BJ (cell line): Measurements from ENCODE around the gene ADCY9. TPM values are rescaled to one million over a fixed set of nuclear protein-coding genes. Genes with fewer than 3 reads are reported as not detected.
"Not testable (repeated sequence)": the region's sequence is repeated elsewhere in the genome, so short reads cannot be mapped to it uniquely, and the experiment has no call there.

ENCODE experiments used
- CTCF ChIA-PET: fragments of 350-600 bp; formaldehyde crosslinking; extraction: SDS; loops from one replicate; lab custom pipeline; 2021; ENCODE audit warnings: antibody characterized with exemption, inconsistent platforms; lab: Yijun Ruan, JAX
- POLR2A ChIA-PET: fragments of 300-600 bp; sonication (Branson Sonifier 250); formaldehyde crosslinking; extraction: SDS; loops from one replicate; lab custom pipeline; 2021; ENCODE audit warnings: antibody characterized with exemption; lab: Charles Lee
- DNase-seq: peaks from one replicate; pipeline ENCODE4 v3.0.0-alpha.2; 2011; ENCODE audit warnings: low read depth
- H3K27me3 ChIP-seq: 2 replicates; pipeline ENCODE4 v1.6.0; 2011; ENCODE audit warnings: low read length; ENCODE audit not compliant: control insufficient read depth, insufficient read depth
- H3K36me3 ChIP-seq: 2 replicates; pipeline ENCODE4 v1.5.1; 2011; ENCODE audit warnings: low read length; ENCODE audit not compliant: control insufficient read depth, insufficient read depth
- H3K4me3 ChIP-seq: 2 replicates; pipeline ENCODE4 v1.5.1; 2011; ENCODE audit warnings: low read depth, mild to moderate bottlenecking, control low read depth, low read length
- polyA plus RNA-seq: library from polyadenylated mRNA; depleted of rRNA; stranded (reverse); fragments of >200 nt; gene quantifications from 2 replicates; pipeline ENCODE4 v1.2.3, GENCODE V29; 2011
- TF ChIP-seq, protein P1 (sequence below): IDR thresholded peaks from 2 replicates; pipeline ENCODE4 v1.5.1; 2011; ENCODE audit warnings: low read depth, mild to moderate bottlenecking, control low read depth, inconsistent platforms, low read length, moderate library complexity; ENCODE audit not compliant: insufficient read depth

ADCY9 gene
- polyA plus RNA-seq, 1 experiment = 28.2 TPM

DNA sequence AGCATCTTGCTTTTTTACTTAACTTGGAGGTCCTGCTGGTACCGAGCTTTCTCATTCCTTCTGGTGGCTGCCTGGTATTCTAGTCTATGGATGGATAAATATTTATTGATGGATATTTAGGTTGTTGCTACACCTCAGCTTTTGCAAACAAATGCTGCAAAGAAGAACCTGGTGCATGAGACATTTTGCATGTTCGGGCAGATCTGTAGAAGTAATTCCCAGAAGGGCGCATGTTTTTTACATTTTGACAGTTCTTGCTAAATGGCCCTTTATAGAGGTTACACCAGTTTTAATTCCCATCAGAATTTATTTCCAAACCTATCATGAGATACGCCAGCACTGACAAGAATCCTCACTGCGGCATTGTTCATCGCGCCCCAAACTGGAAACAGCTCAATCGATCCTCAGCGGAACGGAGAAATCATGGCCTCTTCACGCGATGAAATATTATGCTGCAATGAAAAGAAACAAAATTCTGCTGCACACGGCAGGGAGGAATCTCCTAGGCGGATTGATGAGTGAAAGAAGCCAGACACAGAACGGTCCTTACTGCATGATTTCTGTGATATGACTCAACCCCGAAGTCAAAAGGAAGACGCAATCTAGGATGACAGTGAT, 167.8 kb downstream of the ADCY9 start:
- Histone ChIP-seq H3K36me3 (no peaks in the 10 kb centered on the region), H3K4me3 (peak overlapping the region; percentile 29; the same call in 1 of the 2 replicates), H3K27me3 (no peaks in the 10 kb centered on the region)
- ChIA-PET CTCF (interaction anchor here (1.1 to 3.3 kb wide), 3 partner anchors 9 to 223 kb away, joined by 3 to 14 read pairs (median 14); no protein-coding TSS in a partner anchor), POLR2A (interaction anchor here (1.0 kb wide), 1 partner anchor 425 kb away, joined by 3 read pairs; no protein-coding TSS in a partner anchor)
- TF ChIP-seq, protein P1, sequence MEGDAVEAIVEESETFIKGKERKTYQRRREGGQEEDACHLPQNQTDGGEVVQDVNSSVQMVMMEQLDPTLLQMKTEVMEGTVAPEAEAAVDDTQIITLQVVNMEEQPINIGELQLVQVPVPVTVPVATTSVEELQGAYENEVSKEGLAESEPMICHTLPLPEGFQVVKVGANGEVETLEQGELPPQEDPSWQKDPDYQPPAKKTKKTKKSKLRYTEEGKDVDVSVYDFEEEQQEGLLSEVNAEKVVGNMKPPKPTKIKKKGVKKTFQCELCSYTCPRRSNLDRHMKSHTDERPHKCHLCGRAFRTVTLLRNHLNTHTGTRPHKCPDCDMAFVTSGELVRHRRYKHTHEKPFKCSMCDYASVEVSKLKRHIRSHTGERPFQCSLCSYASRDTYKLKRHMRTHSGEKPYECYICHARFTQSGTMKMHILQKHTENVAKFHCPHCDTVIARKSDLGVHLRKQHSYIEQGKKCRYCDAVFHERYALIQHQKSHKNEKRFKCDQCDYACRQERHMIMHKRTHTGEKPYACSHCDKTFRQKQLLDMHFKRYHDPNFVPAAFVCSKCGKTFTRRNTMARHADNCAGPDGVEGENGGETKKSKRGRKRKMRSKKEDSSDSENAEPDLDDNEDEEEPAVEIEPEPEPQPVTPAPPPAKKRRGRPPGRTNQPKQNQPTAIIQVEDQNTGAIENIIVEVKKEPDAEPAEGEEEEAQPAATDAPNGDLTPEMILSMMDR = no peak
- no peak for DNase-seq

DNA sequence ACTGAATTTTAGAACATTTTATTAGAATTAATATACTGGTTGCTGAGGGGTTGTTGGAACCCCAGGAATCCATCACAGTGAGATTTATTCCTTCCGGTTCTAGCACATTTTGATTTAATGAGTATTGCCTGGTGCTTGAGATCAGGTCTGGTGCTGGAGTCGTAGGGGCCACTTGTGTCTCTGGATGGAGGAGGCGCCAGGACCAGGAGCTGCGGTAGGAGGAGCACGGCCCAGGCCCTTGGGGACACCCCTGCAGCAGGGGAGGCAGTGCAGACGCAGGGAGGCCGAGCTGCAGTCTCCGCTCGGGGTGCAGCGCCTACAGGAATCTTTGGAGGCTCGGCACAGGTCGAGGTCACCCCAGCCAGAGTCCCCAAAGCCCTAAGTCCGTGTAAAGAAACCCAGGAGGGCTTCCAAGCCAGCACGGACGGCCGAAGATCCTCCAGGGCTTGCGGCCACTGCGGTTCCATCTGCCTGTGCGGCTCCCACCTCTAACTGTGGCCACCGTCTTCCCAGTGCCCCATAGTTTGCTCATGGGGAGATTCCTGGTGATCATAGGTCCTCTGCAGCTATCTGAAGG, 169.6 kb downstream of the ADCY9 start:
- POLR2A ChIA-PET = no interaction called here
- Histone ChIP-seq H3K27me3 (no peaks in the 10 kb centered on the region), H3K4me3 (no peak overlapping the region), H3K36me3 (no peaks in the 10 kb centered on the region)
- no peak for DNase-seq
- CTCF ChIA-PET = interaction anchor here (2.9 kb wide), 1 partner anchor 8 kb away, joined by 14 read pairs; no protein-coding TSS in a partner anchor
- TF ChIP-seq, protein P1 = no peak

DNA sequence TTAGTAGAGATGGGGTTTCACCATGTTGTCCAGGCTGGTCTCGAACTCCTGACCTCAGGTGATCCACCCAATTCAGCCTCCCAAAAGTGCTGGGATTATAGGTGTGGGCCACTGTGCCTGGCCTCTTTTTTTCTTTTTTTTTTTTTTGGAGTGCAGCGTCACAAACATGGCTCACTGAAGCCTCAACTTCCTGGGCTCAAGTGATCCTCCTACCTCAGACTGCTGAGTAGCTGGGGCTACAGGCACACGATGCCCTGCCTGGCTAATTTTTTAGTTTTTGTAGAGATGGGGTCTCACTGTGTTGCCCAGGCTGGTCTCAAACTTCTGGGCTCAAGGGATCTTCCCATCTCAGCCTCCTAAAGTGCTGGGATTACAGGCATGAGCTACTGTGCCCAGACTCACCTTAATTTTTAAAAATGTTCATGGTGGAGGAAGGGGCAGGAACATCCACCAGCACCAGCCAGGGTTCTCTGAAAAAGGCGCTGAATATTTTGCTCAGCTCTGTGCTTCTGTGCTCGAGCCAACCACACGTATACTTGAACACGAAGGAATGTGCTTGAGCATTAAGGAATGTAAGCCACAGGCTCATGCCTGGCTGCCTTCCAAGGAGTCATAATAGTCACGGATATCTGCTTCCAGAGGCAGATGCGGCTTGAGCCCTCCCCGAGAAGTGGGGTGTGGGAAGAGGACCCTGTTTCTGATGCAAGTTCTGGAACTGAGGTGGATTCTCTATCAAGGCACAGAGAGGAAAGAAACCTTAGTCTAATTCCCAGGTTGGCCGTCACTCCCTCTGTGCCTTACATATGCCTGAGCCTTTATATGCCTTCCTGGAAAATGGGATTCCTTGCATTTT, 170.3 kb downstream of the ADCY9 start:
- Histone ChIP-seq H3K4me3 (no peak overlapping the region), H3K36me3 (no peaks in the 10 kb centered on the region), H3K27me3 (no peaks in the 10 kb centered on the region)
- ChIA-PET CTCF (no interaction called here), POLR2A (interaction anchor here (0.5 to 0.6 kb wide), 2 partner anchors 43 to 75 kb away, joined by 3 to 16 read pairs; no protein-coding TSS in a partner anchor)
- DNase-seq = peak; percentile 94
- TF ChIP-seq, protein P1 = no peak

DNA sequence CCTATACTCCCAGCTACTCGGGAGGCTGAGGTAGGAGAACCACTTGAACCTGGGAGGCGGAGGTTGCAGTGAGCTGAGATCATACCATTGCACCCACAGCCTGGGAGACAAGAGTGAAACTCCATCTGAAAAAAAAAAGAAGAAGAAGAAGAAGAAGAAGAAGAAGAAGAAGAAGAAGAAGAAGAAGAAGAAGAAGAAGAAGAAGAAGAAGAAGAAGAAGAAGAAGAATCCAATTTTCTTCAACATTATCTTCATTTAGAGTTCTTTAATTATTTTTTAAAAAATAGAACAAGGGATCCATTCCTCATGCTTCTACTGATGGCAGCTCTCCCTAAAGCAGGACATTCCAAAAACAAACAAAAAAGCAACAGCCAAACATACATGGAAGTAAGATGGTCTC, 171.8 kb downstream of the ADCY9 start:
- H3K4me3 ChIP-seq, H3K27me3 ChIP-seq, DNase-seq, H3K36me3 ChIP-seq, POLR2A ChIA-PET: not testable (repeated sequence)
- CTCF ChIA-PET = interaction anchor here (1.1 kb wide), 1 partner anchor 16 kb away, joined by 3 read pairs; no protein-coding TSS in a partner anchor

DNA sequence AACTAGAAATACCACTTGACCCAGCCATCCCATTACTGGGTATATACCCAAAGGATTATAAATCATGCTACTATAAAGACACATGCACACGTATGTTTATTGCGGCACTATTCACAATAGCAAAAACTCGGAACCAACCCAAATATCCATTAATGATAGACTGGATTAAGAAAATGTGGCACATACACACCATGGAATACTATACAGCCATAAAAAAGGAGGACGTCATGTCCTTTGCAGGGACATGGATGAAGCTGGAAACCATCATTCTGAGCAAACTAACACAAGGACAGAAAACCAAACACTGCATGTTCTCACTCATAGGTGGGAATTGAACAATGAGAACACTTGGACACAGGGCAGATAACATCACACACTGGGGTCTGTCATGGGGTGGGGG, 174.1 kb downstream of the ADCY9 start:
- CTCF ChIA-PET, H3K36me3 ChIP-seq, H3K4me3 ChIP-seq, POLR2A ChIA-PET, DNase-seq, H3K27me3 ChIP-seq: not testable (repeated sequence)
